ENCODE data around the gene LRRC55.

Gene LRRC55

DNA sequence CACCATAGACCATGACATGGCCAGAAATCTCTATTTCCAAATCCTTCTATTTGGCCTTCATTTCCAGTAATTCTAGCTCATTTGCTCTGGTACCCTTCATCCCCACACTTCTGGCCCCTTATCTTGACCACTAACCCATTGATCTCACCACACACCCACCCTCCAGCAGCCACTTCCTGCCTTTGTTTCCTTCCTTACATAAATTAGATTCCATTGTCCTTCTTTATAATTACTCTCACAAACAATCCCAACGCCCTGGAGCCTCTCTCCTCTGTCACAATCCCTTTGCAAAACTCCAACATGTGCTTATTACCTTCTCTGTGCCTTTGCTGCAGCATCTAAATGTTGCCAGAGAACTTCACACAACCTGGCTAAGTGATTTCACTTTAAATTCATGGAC lies 40.5 kb downstream of the LRRC55 start:
- Histone ChIP-seq H3K4me1 (ENCODE audit: insufficient read depth, low read length) (peaks cover 4% of the 10 kb centered on the region; the same call in 1 of the 2 replicates), H3K27me3 (ENCODE audit: insufficient read depth, low read length) (no peaks in the 10 kb centered on the region)
- WGBS: 39% methylated on average over 1 of the region's 1 CpG

GRCh38 chr11:57223601-57224000 lies 41.8 kb downstream of the LRRC55 start:
- peaks cover 4% of the 10 kb centered on the region; the same call in 1 of the 2 replicates for H3K4me1 ChIP-seq (ENCODE audit: insufficient read depth, low read length)
- no peak overlapping the region for H3K27ac ChIP-seq (ENCODE audit: low read depth, low read length)
- 91% methylated on average over 3 of the region's 3 CpGs for WGBS

More for the DNA sequence above, 40.5 kb downstream of the LRRC55 start:
- Histone ChIP-seq H3K27ac (ENCODE audit: low read depth, low read length) (no peak overlapping the region), H3K9me3 (ENCODE audit: insufficient read depth, low read depth, low read length) (no peaks in the 10 kb centered on the region), H3K9ac (ENCODE audit: low read depth, low read length) (no peak overlapping the region), H3K36me3 (ENCODE audit: insufficient read depth, low read length) (no peaks in the 10 kb centered on the region), H3K4me3 (ENCODE audit: low read length) (no peak overlapping the region)

DNA sequence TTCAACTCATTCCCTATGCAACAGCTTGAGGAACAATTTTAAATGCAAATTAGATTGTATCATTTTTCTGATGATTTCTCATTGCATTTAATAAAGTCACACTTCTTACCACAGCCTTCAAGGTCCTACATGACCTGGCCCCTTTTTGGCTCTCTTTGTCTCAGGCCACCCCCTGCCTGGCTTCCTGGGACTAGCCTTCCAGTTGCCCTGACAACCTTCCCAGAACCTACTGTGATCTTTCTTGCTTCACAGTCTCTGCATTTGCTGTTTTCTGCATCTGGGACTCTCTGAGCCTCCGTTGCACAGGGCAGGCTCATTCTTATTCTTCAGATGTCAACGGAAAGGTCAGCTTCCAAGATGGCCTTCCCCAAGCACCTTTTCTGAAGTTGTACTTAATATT lies 42.4 kb downstream of the LRRC55 start:
- Histone ChIP-seq H3K4me1 (ENCODE audit: insufficient read depth, low read length) (peaks cover 4% of the 10 kb centered on the region; the same call in 1 of the 2 replicates), H3K4me3 (ENCODE audit: low read length) (no peak overlapping the region), H3K9me3 (ENCODE audit: insufficient read depth, low read depth, low read length) (no peaks in the 10 kb centered on the region), H3K9ac (ENCODE audit: low read depth, low read length) (no peak overlapping the region), H3K27me3 (ENCODE audit: insufficient read depth, low read length) (no peaks in the 10 kb centered on the region), H3K36me3 (ENCODE audit: insufficient read depth, low read length) (no peaks in the 10 kb centered on the region), H3K27ac (ENCODE audit: low read depth, low read length) (no peak overlapping the region)
- 72% methylated on average over 2 of the region's 2 CpGs for WGBS

More at GRCh38 chr11:57223601-57224000, 41.8 kb downstream of the LRRC55 start:
- Histone ChIP-seq H3K9me3 (ENCODE audit: insufficient read depth, low read depth, low read length) (no peaks in the 10 kb centered on the region), H3K9ac (ENCODE audit: low read depth, low read length) (no peak overlapping the region), H3K36me3 (ENCODE audit: insufficient read depth, low read length) (no peaks in the 10 kb centered on the region), H3K4me3 (ENCODE audit: low read length) (no peak overlapping the region), H3K27me3 (ENCODE audit: insufficient read depth, low read length) (no peaks in the 10 kb centered on the region)

DNA sequence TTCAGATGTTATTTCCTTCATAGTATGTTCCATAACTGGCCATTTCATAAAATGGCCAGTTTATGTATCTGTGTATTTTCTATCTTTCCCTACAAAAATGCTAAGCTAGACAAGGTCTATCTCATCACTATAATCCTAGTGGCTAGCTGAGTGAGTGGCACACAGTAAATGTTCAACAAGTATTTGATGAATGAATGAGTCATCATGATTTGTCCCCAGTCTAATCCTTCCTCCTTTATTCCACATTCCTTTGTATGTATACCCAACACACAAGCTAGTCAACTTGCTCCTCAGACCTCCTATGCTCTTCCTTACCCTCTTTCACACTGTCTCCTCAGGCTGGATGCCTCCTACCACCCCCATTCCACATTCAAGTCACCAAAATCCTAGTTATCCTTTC lies 42.8 kb downstream of the LRRC55 start:
- Histone ChIP-seq H3K27me3 (ENCODE audit: insufficient read depth, low read length) (no peaks in the 10 kb centered on the region), H3K4me3 (ENCODE audit: low read length) (no peak overlapping the region), H3K4me1 (ENCODE audit: insufficient read depth, low read length) (peaks cover 4% of the 10 kb centered on the region; the same call in 1 of the 2 replicates), H3K36me3 (ENCODE audit: insufficient read depth, low read length) (no peaks in the 10 kb centered on the region), H3K9me3 (ENCODE audit: insufficient read depth, low read depth, low read length) (no peaks in the 10 kb centered on the region), H3K9ac (ENCODE audit: low read depth, low read length) (no peak overlapping the region), H3K27ac (ENCODE audit: low read depth, low read length) (no peak overlapping the region)

DNA sequence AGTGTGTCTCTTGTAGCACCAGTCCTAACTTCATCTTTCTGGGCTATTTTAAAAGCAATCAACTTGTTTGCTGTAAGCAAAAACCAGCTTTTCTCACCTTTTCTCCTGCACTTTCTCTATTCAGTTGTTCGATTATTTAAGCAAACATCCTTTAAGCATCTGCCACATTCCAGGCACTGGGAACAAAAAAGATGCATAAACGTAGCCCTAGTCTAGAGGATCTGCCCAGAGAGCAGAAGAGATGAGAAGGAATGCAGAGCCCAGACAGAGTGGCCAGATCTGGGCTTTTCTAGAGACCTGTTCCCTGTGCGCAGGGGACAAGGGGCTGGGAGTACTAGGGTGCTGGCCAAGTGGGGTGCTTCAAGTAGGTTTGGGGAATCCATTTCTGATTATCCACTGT lies 46.8 kb downstream of the LRRC55 start:
- WGBS: 53% methylated on average over 3 of the region's 3 CpGs
- Histone ChIP-seq H3K9ac (ENCODE audit: low read depth, low read length) (no peak overlapping the region), H3K27me3 (ENCODE audit: insufficient read depth, low read length) (0 out of 2 replicates have a peak, but pooled peaks cover 5% of the 10 kb centered on the region), H3K4me1 (ENCODE audit: insufficient read depth, low read length) (peaks cover 9% of the 10 kb centered on the region; the same call in 1 of the 2 replicates), H3K36me3 (ENCODE audit: insufficient read depth, low read length) (no peaks in the 10 kb centered on the region), H3K4me3 (ENCODE audit: low read length) (no peak overlapping the region), H3K9me3 (ENCODE audit: insufficient read depth, low read depth, low read length) (no peaks in the 10 kb centered on the region), H3K27ac (ENCODE audit: low read depth, low read length) (no peak overlapping the region)

GRCh38 chr11:57230316-57230715 lies 48.6 kb downstream of the LRRC55 start:
- H3K27me3 ChIP-seq (ENCODE audit: insufficient read depth, low read length): 0 out of 2 replicates have a peak, but pooled peaks cover 5% of the 10 kb centered on the region
- H3K4me1 ChIP-seq (ENCODE audit: insufficient read depth, low read length): peaks cover 9% of the 10 kb centered on the region; the same call in 1 of the 2 replicates
- H3K4me3 ChIP-seq (ENCODE audit: low read length): no peak overlapping the region
- H3K27ac ChIP-seq (ENCODE audit: low read depth, low read length): no peak overlapping the region
- no peaks in the 10 kb centered on the region for H3K36me3 ChIP-seq (ENCODE audit: insufficient read depth, low read length)
- no peaks in the 10 kb centered on the region for H3K9me3 ChIP-seq (ENCODE audit: insufficient read depth, low read depth, low read length)
- no peak overlapping the region for H3K9ac ChIP-seq (ENCODE audit: low read depth, low read length)
- WGBS: 80% methylated on average over 5 of the region's 5 CpGs

DNA sequence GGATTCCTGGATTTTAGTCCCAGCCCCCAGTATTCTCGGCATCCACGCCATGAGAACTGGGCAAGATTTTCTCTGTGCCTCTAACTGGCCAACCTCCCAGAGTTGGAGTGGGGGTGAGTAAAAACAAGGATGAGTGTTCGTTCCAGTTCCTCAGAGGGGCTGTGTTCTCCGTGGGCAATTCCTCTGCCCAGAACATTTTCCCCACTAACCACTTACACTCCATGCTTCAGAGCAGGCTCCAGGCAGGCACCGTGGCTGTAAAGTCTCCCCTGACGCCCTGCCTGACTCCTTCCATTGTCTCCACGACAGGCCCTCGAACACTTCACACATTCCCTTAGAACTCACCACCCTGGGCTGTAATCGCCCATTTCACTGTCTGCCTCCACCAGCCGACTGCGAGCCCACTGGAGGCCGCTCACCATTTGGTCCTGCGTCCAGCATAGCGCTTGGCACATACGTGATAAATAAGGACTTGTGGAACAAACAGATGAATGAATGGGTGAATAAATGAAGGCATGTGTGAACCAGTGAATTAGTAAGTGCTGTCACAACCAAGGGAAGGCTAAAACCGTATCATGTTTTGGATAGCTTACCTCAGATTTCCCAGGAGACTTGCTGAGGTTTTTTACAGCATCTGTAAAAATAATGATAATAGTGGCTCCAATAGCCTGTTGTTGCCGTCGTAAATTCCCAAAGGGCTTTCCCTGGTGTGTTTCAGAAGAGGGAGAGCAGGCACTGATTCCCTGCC lies 49.2 kb downstream of the LRRC55 start:
- Histone ChIP-seq H3K36me3 (ENCODE audit: insufficient read depth, low read length) (no peaks in the 10 kb centered on the region), H3K4me1 (ENCODE audit: insufficient read depth, low read length) (peaks cover 9% of the 10 kb centered on the region; the same call in 1 of the 2 replicates), H3K27ac (ENCODE audit: low read depth, low read length) (no peak overlapping the region), H3K4me3 (ENCODE audit: low read length) (no peak overlapping the region), H3K9ac (ENCODE audit: low read depth, low read length) (no peak overlapping the region), H3K9me3 (ENCODE audit: insufficient read depth, low read depth, low read length) (no peaks in the 10 kb centered on the region), H3K27me3 (ENCODE audit: insufficient read depth, low read length) (0 out of 2 replicates have a peak, but pooled peaks cover 5% of the 10 kb centered on the region)
- WGBS: 54% methylated on average over 18 of the region's 18 CpGs

DNA sequence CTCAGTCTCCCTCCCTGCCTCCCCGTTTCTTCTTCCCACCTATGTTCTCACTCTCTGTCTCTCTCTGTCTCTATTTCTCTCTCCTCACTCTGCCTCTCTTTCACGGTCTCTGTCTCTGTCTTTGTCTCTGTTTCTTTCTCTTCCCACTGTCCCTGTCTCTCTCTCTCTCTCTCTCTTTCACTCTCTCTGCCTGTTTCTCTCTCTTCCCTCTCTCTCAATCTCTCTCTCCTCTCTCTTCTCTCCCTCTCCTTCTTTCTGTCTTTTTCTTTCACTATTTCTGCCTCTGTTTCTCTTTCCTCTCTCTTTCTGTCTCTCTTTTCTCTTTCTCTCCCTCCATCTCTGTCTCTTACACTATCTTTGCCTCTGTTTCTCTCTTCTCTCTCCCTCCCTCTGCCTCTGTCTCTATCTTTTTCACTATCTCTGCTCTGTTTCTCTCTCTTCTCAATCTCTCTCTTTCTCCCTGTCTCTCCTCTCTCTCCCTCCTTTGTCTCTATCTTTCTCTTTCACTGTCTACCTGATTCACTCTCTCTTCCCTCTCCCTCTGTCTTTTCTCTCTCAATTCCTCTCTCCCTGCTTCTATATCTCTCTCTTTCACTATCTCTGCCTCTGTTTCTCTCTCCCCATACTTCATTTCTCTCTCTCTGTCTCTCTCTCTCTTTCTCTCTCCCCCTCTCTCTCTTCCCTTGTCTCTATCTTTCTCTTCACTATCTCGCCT lies 49.9 kb downstream of the LRRC55 start:
- H3K9me3 ChIP-seq (ENCODE audit: insufficient read depth, low read depth, low read length): no peaks in the 10 kb centered on the region
- no peaks in the 10 kb centered on the region for H3K36me3 ChIP-seq (ENCODE audit: insufficient read depth, low read length)
- no peak overlapping the region for H3K4me3 ChIP-seq (ENCODE audit: low read length)
- H3K27ac ChIP-seq (ENCODE audit: low read depth, low read length): no peak overlapping the region
- WGBS: 70% methylated on average over 3 of the region's 3 CpGs
- H3K4me1 ChIP-seq (ENCODE audit: insufficient read depth, low read length): peaks cover 9% of the 10 kb centered on the region; the same call in 1 of the 2 replicates
- H3K9ac ChIP-seq (ENCODE audit: low read depth, low read length): no peak overlapping the region
- 0 out of 2 replicates have a peak, but pooled peaks cover 5% of the 10 kb centered on the region for H3K27me3 ChIP-seq (ENCODE audit: insufficient read depth, low read length)

GRCh38 chr11:57233702-57234101 lies 51.9 kb downstream of the LRRC55 start:
- WGBS: 83% methylated on average over 5 of the region's 5 CpGs
- Histone ChIP-seq H3K36me3 (ENCODE audit: insufficient read depth, low read length) (no peaks in the 10 kb centered on the region), H3K9me3 (ENCODE audit: insufficient read depth, low read depth, low read length) (no peaks in the 10 kb centered on the region), H3K4me3 (ENCODE audit: low read length) (no peak overlapping the region), H3K4me1 (ENCODE audit: insufficient read depth, low read length) (peaks cover 11% of the 10 kb centered on the region; the same call in 1 of the 2 replicates), H3K9ac (ENCODE audit: low read depth, low read length) (no peak overlapping the region), H3K27ac (ENCODE audit: low read depth, low read length) (no peak overlapping the region), H3K27me3 (ENCODE audit: insufficient read depth, low read length) (0 out of 2 replicates have a peak, but pooled peaks cover 5% of the 10 kb centered on the region)

GRCh38 chr11:57235761-57236703 lies 54.3 kb downstream of the LRRC55 start:
- Histone ChIP-seq H3K4me3 (ENCODE audit: low read length) (no peak overlapping the region), H3K9ac (ENCODE audit: low read depth, low read length) (no peak overlapping the region), H3K36me3 (ENCODE audit: insufficient read depth, low read length) (no peaks in the 10 kb centered on the region), H3K27me3 (ENCODE audit: insufficient read depth, low read length) (0 out of 2 replicates have a peak, but pooled peaks cover 5% of the 10 kb centered on the region), H3K9me3 (ENCODE audit: insufficient read depth, low read depth, low read length) (no peaks in the 10 kb centered on the region), H3K27ac (ENCODE audit: low read depth, low read length) (no peak overlapping the region), H3K4me1 (ENCODE audit: insufficient read depth, low read length) (peaks cover 13% of the 10 kb centered on the region)
- WGBS: 94% methylated on average over 39 of the region's 39 CpGs

Data from HUES64 (cell line).